HG02840 (cell line): ENCODE results near the gene C1R.
"Not testable (repeated sequence)": the region's sequence is repeated elsewhere in the genome, so short reads cannot be mapped to it uniquely, and the experiment has no call there.

Experiments used
- ATAC-seq: cut with Tn5 transposase; IDR thresholded peaks from one replicate; pipeline ENCODE4 v1.9.1; 2021; ENCODE audit warnings: mild to moderate bottlenecking, moderate library complexity, moderate number of reproducible peaks; ENCODE audit not compliant: unreplicated experiment, low FRiP score

The C1R gene

GRCh38 chr12:7046383-7047105, 45.7 kb downstream of the C1R start:
- ATAC-seq = no peak

GRCh38 chr12:7045913-7046312, 46.3 kb downstream of the C1R start:
- no peak for ATAC-seq

- ATAC-seq = no peak
These were observed 49.4 kb downstream of the C1R start for GRCh38 chr12:7042842-7043241.

- ATAC-seq = no peak
These were observed 52.8 kb downstream of the C1R start for GRCh38 chr12:7039403-7039802.

GRCh38 chr12:7038591-7038990, 53.7 kb downstream of the C1R start:
- no peak for ATAC-seq

GRCh38 chr12:7037411-7037810, 54.8 kb downstream of the C1R start:
- not testable (repeated sequence) for ATAC-seq

GRCh38 chr12:7035463-7035862, 56.8 kb downstream of the C1R start:
- ATAC-seq = no peak

GRCh38 chr12:7034464-7034863, 57.8 kb downstream of the C1R start:
- ATAC-seq = no peak

GRCh38 chr12:7032990-7033389, 59.3 kb downstream of the C1R start:
- ATAC-seq = no peak

GRCh38 chr12:7031306-7031705, 60.9 kb downstream of the C1R start:
- no peak for ATAC-seq
